NT2/D1 (cell line): Measurements from ENCODE around the gene ARID1B.

Experiments used
- SUZ12 ChIP-seq: IDR thresholded peaks from 2 replicates; pipeline ENCODE4 v1.6.1; 2011; ENCODE audit not compliant: insufficient read length, insufficient read depth; ENCODE audit errors: extremely low read depth
- ZNF274 ChIP-seq: IDR thresholded peaks from 2 replicates; pipeline ENCODE4 v1.6.1; 2011; ENCODE audit warnings: mild to moderate bottlenecking, low read depth, low read length

- TF ChIP-seq SUZ12 (no peak), ZNF274 (no peak)
Observed at GRCh38 chr6:157144859-157145568, 367.8 kb downstream of the ARID1B start.
